ENCODE results near the gene CDRT4.

CDRT4 gene

DNA sequence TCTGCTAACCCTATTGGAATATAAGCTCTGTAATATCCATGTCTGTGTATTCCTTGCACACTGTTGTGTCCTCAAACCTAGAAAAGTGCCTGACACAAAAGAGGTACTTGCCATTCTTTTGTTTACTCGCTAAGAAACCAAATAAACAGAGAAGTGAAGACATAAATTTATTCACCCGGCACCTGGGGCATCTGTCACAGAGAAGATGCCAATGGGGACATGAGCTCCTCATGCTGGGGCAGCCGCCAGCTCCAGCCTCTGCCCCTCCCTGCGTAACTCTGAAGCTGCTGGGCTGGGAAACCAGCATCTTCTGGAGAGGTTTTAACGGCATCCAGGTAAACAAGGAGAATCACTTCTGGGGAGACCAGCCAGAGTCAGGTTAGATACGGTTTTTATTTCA is 15.1 kb upstream of the CDRT4 start:
- Mint-ChIP-seq H3K36me3 (peaks cover 4% of the 10 kb centered on the region), H3K27ac (no peak overlapping the region), H3K27me3 (no peaks in the 10 kb centered on the region), H3K4me1 (no peaks in the 10 kb centered on the region), H3K9me3 (no peaks in the 10 kb centered on the region), H3K4me3 (no peak overlapping the region)
- no peak for ATAC-seq (ENCODE audit: low read depth)
- no peak for DNase-seq (ENCODE audit: low spot score in 2 of 2)

- no peak for ATAC-seq (ENCODE audit: low read depth)
- Mint-ChIP-seq H3K36me3 (peaks cover 4% of the 10 kb centered on the region), H3K4me3 (no peak overlapping the region), H3K9me3 (no peaks in the 10 kb centered on the region), H3K27ac (no peak overlapping the region), H3K4me1 (no peaks in the 10 kb centered on the region), H3K27me3 (no peaks in the 10 kb centered on the region)
- DNase-seq (ENCODE audit: low spot score in 2 of 2), result no peak
Measured at GRCh38 chr17:15481481-15481880, 14.1 kb upstream of the CDRT4 start.

GRCh38 chr17:15480204-15480603 is 12.8 kb upstream of the CDRT4 start:
- Mint-ChIP-seq H3K4me3 (no peak overlapping the region), H3K9me3 (no peaks in the 10 kb centered on the region), H3K36me3 (peaks cover 6% of the 10 kb centered on the region), H3K4me1 (no peaks in the 10 kb centered on the region), H3K27me3 (no peaks in the 10 kb centered on the region), H3K27ac (no peak overlapping the region)
- no peak for ATAC-seq (ENCODE audit: low read depth)
- DNase-seq (ENCODE audit: low spot score in 2 of 2), result no peak

DNA sequence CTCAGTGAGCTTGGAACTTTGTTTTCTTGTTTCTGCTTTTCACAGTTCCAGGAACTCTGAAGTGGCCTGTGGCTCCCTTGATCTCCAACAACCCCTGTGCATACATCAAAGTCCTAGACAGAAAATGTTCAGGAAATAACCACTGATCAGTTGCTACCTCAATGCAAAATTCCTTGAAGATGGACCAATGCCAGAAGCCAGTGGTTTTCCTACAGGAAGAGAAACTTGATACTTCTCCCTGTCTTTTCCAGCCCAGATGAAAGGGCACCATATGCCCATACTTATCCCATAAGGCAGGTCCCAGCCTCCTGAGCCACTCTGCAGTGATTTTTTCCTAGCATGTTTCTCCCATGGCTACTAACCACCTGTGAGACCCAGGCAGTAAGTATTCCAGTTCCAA is 12.3 kb upstream of the CDRT4 start:
- DNase-seq (ENCODE audit: low spot score in 2 of 2) (no peak), ATAC-seq (ENCODE audit: low read depth) (no peak)
- H3K4me3 Mint-ChIP-seq, result no peak overlapping the region
- H3K27me3 Mint-ChIP-seq, result no peaks in the 10 kb centered on the region
- no peaks in the 10 kb centered on the region for H3K4me1 Mint-ChIP-seq
- no peak overlapping the region for H3K27ac Mint-ChIP-seq
- no peaks in the 10 kb centered on the region for H3K9me3 Mint-ChIP-seq
- peaks cover 8% of the 10 kb centered on the region for H3K36me3 Mint-ChIP-seq

DNA sequence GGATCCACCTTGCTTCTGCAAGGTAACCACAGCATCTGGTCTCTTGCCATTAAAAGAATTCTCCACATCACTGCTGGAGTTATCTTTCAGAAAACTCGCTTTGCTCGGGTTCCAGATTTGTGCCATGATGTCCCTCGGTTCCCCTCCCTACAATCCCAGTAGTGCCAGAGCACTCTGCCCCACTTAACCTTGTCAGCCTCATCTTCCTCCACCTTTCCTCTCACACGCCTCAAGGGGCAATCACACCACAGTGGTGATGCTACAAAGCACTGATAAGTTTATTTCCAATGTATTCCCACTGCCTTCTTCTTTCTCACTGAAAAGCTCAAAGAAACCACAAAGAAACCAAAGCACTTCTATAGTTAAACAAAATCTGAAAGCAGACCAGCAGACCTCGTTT is 11.4 kb upstream of the CDRT4 start:
- H3K4me3 Mint-ChIP-seq, result no peak overlapping the region
- ATAC-seq (ENCODE audit: low read depth) (no peak), DNase-seq (ENCODE audit: low spot score in 2 of 2) (no peak)
- H3K27me3 Mint-ChIP-seq, result no peaks in the 10 kb centered on the region
- no peaks in the 10 kb centered on the region for H3K9me3 Mint-ChIP-seq
- no peak overlapping the region for H3K27ac Mint-ChIP-seq
- H3K36me3 Mint-ChIP-seq, result peaks cover 10% of the 10 kb centered on the region
- H3K4me1 Mint-ChIP-seq, result no peaks in the 10 kb centered on the region

DNA sequence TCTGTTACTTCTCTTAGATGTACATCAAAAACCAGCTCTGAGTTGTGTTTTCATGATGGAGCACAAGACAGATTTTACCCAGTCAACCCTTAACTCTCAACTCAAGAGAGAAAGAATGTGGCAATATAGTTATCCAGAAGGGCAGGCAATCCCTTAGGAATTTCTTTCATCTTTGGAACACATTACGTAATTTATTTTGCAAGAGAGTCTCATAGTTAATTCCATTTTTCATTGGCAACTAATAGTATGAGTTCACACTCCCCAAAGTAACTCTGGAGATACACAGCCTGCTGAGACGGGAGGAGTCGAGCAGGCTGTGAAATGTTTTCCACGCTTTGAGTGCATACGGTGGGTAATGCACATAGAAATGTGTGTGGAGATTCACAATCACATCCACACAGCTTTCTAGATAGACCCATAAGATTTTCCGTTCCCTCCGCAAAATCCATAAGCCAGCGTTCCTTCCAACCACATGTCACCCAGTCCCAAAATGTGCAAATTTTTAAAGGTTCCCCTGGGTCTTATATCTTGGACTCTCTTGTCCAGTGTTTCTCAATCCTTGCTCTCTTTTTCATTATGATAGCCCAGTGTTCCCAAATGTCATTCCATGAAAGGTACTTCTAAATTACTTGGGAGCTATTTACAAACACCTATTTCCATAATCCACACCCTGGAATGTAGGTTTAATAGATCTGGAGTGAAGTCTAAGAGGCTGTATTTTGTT is 8.4 kb upstream of the CDRT4 start:
- ATAC-seq (ENCODE audit: low read depth) (no peak), DNase-seq (ENCODE audit: low spot score in 2 of 2) (no peak)
- Mint-ChIP-seq H3K9me3 (no peaks in the 10 kb centered on the region), H3K4me3 (no peak overlapping the region), H3K27me3 (no peaks in the 10 kb centered on the region), H3K27ac (no peak overlapping the region), H3K36me3 (peaks cover 8% of the 10 kb centered on the region), H3K4me1 (no peaks in the 10 kb centered on the region)

- no peak for ATAC-seq (ENCODE audit: low read depth)
- no peaks in the 10 kb centered on the region for H3K27me3 Mint-ChIP-seq
- H3K9me3 Mint-ChIP-seq, result no peaks in the 10 kb centered on the region
- H3K27ac Mint-ChIP-seq, result no peak overlapping the region
- H3K4me1 Mint-ChIP-seq, result no peaks in the 10 kb centered on the region
- DNase-seq (ENCODE audit: low spot score in 2 of 2), result no peak
- peaks cover 6% of the 10 kb centered on the region for H3K36me3 Mint-ChIP-seq
- H3K4me3 Mint-ChIP-seq, result no peak overlapping the region
Measured at GRCh38 chr17:15472891-15473290, 5.5 kb upstream of the CDRT4 start.

GRCh38 chr17:15470536-15470935 is 3.1 kb upstream of the CDRT4 start:
- no peak overlapping the region for H3K4me3 Mint-ChIP-seq
- ATAC-seq (ENCODE audit: low read depth), result no peak
- H3K27me3 Mint-ChIP-seq, result no peaks in the 10 kb centered on the region

DNA sequence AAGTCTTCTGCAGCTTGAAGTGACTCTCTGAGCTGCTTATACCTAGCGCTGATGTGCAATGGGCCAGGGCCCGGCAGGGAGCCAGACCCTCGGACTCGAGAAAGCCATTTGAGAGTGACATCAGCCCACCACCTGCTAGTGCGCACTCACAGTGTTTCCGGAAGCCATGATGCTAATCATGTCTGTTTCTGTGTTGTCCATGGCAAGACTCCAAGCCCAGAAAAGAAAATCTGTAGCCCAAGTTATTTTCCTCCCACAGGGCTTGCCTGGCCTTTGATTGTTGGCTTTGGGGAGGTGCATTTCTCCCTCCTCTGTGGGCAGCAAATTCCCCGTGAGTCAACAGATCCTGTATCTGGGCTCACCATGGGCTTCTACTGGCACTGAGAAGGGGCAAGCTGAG is 1.8 kb upstream of the CDRT4 start:
- H3K36me3 Mint-ChIP-seq, result no peaks in the 10 kb centered on the region
- no peaks in the 10 kb centered on the region for H3K9me3 Mint-ChIP-seq
- H3K27me3 Mint-ChIP-seq, result no peaks in the 10 kb centered on the region
- H3K4me3 Mint-ChIP-seq, result no peak overlapping the region
- H3K4me1 Mint-ChIP-seq, result no peaks in the 10 kb centered on the region
- H3K27ac Mint-ChIP-seq, result no peak overlapping the region
- DNase-seq (ENCODE audit: low spot score in 2 of 2) (no peak), ATAC-seq (ENCODE audit: low read depth) (no peak)

More at GRCh38 chr17:15470536-15470935, 3.1 kb upstream of the CDRT4 start:
- no peak overlapping the region for H3K27ac Mint-ChIP-seq
- H3K36me3 Mint-ChIP-seq, result peaks cover 6% of the 10 kb centered on the region
- no peaks in the 10 kb centered on the region for H3K4me1 Mint-ChIP-seq
- DNase-seq (ENCODE audit: low spot score in 2 of 2), result no peak
- H3K9me3 Mint-ChIP-seq, result no peaks in the 10 kb centered on the region

DNA sequence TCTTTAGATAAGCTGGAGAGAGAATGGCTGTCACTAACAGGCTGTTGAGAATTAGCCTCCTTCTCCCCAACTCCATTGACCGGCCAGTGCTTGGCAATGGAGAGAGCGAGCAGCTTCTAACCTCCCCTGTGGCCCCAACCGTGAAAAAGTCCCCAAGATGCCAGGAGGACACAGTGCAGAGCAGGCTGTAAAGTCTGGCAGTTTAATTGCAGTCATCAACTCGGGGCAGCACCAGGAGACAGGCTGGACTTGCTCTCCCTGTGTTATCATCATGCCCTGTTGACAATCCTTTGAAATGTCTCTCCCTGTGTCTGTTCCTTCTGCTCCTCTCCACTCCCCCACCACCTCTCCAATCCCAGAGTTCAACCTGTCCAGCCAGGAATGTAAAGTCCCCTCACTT is 705 bp upstream of the CDRT4 start:
- peaks cover 2% of the 10 kb centered on the region for H3K36me3 Mint-ChIP-seq
- no peak overlapping the region for H3K27ac Mint-ChIP-seq
- no peaks in the 10 kb centered on the region for H3K27me3 Mint-ChIP-seq
- DNase-seq (ENCODE audit: low spot score in 2 of 2) (no peak), ATAC-seq (ENCODE audit: low read depth) (no peak)
- H3K4me3 Mint-ChIP-seq, result no peak overlapping the region
- H3K9me3 Mint-ChIP-seq, result no peaks in the 10 kb centered on the region
- no peaks in the 10 kb centered on the region for H3K4me1 Mint-ChIP-seq

DNA sequence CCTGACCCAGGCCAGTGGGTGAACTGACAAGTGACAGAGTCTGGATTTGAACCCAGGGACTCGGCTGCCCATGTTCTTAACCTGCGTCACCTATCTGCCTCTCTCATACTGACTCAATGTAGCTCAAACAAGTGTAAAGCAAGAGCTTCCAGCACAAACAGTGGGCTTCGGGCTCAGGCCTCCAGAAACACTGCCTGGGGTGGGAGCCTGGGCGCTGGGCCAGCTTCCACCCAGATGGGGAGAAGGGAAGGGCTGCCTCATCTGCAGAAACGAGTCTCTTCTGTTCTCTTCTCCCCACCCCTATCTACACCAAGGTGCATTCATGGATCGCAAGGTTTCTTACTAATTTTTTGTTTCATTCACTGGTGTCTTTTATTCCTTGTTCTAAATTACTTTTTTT is 1.3 kb downstream of the CDRT4 start:
- DNase-seq (ENCODE audit: low spot score in 2 of 2) (no peak), ATAC-seq (ENCODE audit: low read depth) (no peak)
- Mint-ChIP-seq H3K36me3 (peaks cover 10% of the 10 kb centered on the region), H3K4me3 (no peak overlapping the region), H3K27ac (no peak overlapping the region), H3K27me3 (no peaks in the 10 kb centered on the region), H3K4me1 (no peaks in the 10 kb centered on the region), H3K9me3 (peaks cover 5% of the 10 kb centered on the region)

DNA sequence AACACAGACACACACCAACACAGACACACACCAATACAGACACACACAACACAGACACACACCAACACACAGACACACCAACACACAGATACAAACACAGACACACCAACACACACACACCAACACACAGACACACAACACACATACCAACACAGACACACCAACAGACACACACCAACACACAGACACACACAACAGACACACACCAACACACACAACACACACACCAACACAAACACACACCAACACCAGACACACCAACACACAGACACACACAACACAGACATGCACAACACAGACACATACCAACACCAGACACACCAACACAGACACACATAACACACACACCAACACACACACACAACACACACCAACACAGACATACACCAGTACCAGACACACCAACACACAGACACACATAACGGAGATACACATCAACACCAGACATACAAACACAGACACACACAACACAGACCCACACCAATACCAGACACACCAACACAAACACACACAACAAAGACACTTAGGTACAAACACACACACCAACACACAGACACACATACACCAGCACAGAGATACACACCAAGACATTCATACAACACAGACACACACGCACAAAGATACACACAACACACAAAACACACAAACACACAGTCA is 2.2 kb downstream of the CDRT4 start:
- H3K4me1 Mint-ChIP-seq, result no peaks in the 10 kb centered on the region
- H3K27ac Mint-ChIP-seq, result no peak overlapping the region
- H3K27me3 Mint-ChIP-seq, result no peaks in the 10 kb centered on the region
- no peak for ATAC-seq (ENCODE audit: low read depth)
- no peak for DNase-seq (ENCODE audit: low spot score in 2 of 2)
- peaks cover 12% of the 10 kb centered on the region for H3K36me3 Mint-ChIP-seq
- H3K9me3 Mint-ChIP-seq, result peaks cover 5% of the 10 kb centered on the region
- H3K4me3 Mint-ChIP-seq, result no peak overlapping the region

DNA sequence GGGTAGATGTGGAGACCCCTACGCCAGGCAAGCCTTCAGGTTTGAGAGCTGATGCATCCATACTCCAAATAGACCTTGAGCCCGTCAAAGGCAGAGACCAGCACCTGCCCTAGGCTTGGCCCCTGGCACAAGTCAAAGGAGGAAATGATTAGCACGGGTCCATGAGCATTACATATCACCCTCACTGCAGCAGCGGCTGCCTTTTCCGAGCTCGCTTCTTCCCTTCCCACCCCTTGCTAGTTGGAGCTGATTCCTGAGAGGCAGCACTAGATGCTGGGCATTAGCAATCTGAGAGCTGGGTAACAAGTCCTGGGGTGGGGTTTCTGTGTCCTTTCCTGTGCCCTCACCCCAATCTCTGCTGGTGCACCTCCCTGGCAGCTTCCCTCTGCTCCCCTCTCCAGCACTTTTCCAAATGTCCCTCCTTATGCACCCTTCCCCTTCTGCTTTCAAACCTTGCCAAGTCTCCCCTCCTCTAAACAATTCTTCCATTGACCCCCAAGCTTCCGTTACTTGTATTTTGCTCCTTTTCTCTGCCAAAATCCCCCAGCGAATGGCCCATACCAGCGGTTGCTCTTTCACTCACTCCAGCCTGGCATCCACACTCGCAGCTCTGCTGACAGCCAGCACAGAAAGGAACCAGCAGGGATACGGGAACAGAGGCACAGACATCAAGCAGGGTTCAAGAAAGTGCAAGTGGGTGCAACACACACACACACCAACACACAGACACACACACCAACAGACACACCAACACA is 3.0 kb downstream of the CDRT4 start:
- ATAC-seq (ENCODE audit: low read depth) (no peak), DNase-seq (ENCODE audit: low spot score in 2 of 2) (no peak)
- Mint-ChIP-seq H3K27ac (no peak overlapping the region), H3K4me3 (no peak overlapping the region), H3K4me1 (no peaks in the 10 kb centered on the region), H3K9me3 (peaks cover 7% of the 10 kb centered on the region), H3K27me3 (no peaks in the 10 kb centered on the region), H3K36me3 (peaks cover 15% of the 10 kb centered on the region)

DNA sequence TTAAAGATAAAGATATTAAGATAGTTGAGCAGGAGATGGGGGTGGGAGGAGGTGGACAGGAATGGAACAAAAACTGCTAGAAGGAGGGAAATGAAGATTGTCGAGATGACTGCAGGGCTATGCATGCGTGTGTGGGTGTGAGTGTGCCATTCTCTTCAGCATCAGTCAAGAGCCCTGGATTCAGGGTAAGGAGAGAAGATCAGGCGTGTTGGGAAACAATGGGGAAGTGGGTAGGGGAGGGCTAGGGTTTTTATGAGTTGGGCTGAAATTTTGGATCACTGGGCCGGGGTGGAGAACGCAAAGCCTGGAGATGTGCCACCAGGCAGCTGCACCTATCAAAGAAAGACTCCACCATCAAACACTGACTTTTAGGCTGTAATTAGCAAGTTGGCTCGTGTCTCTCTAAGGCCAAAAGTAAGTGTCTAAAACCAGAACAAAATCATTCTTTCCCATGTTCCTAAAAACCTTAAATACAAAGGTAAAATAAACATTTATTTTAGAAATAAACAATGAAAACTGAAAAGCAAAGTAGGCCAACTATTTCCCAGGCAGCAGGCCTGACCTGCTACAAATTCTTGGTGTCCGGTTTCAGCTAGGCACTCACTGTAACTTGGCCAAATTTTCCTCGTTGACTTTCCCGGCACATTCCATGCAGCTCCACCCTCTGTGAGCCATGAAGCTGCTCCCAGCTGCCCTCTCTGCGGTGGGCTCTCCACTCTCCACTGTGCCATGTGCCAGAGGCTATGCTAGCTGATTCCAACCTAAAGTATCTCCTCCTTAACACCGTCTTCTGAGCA is 4.2 kb downstream of the CDRT4 start:
- no peaks in the 10 kb centered on the region for H3K27me3 Mint-ChIP-seq
- no peak for DNase-seq (ENCODE audit: low spot score in 2 of 2)

More for the DNA sequence above, 4.2 kb downstream of the CDRT4 start:
- ATAC-seq (ENCODE audit: low read depth), result no peak
- H3K9me3 Mint-ChIP-seq, result peaks cover 7% of the 10 kb centered on the region
- no peak overlapping the region for H3K27ac Mint-ChIP-seq
- no peaks in the 10 kb centered on the region for H3K4me1 Mint-ChIP-seq
- peaks cover 16% of the 10 kb centered on the region for H3K36me3 Mint-ChIP-seq
- no peak overlapping the region for H3K4me3 Mint-ChIP-seq
